Fibroblast of lung (primary cell): ENCODE measurements around the gene WASL. TPM values are rescaled to one million over a fixed set of nuclear protein-coding genes. Genes with fewer than 3 reads are reported as not detected.

ENCODE experiments used
- DNase-seq, 2 donors: peaks; one replicate each; pipeline versions ENCODE4 v3.0.0 to v3.0.0-alpha.2; 2010; ENCODE audit warnings: low read depth in 2 of 2
- H2AFZ ChIP-seq: 2 replicates; pipeline ENCODE4 v1.5.1; 2012; ENCODE audit warnings: low read length, control low read depth, inconsistent platforms
- H3K27ac ChIP-seq: 2 replicates; pipeline ENCODE4 v1.5.1; 2011; ENCODE audit warnings: low read length, control low read depth; ENCODE audit not compliant: insufficient read depth
- H3K27me3 ChIP-seq: 2 replicates; pipeline ENCODE4 v1.5.1; 2011; ENCODE audit warnings: mild to moderate bottlenecking, low read length; ENCODE audit not compliant: control insufficient read depth, insufficient read depth
- H3K36me3 ChIP-seq: 2 replicates; pipeline ENCODE4 v1.5.1; 2011; ENCODE audit warnings: low read length; ENCODE audit not compliant: control insufficient read depth, insufficient read depth
- H3K4me1 ChIP-seq: 2 replicates; pipeline ENCODE4 v1.5.1; 2011; ENCODE audit warnings: low read length; ENCODE audit not compliant: control insufficient read depth, insufficient read depth; ENCODE audit errors: extremely low read depth
- H3K4me2 ChIP-seq: 2 replicates; pipeline ENCODE4 v1.5.1; 2011; ENCODE audit warnings: low read length, control low read depth; ENCODE audit not compliant: insufficient read depth; ENCODE audit errors: extremely low read depth
- H3K4me3 ChIP-seq, 4 experiments: fragments of 200-600 bp in 1 of 4; sonication (generic) in 1 of 4; replicated peaks in 1 of 4; 2 replicates each; pipeline ENCODE4 v1.5.1; 2011 to 2016; ENCODE audit warnings: low read length in 4 of 4, low read depth in 3 of 4, mild to moderate bottlenecking in 3 of 4, control low read depth in 2 of 4, inconsistent platforms in 1 of 4, mixed read lengths in 1 of 4; ENCODE audit not compliant: insufficient read depth in 1 of 4; ENCODE audit errors: control extremely low read depth in 1 of 4
- H3K79me2 ChIP-seq: 2 replicates; pipeline ENCODE4 v1.5.1; 2012; ENCODE audit warnings: mild to moderate bottlenecking, low read length, inconsistent platforms; ENCODE audit not compliant: control insufficient read depth, insufficient read depth
- H3K9ac ChIP-seq: 2 replicates; pipeline ENCODE4 v1.5.1; 2011; ENCODE audit warnings: mild to moderate bottlenecking, low read length, control low read depth; ENCODE audit not compliant: insufficient read depth
- H3K9me3 ChIP-seq: 2 replicates; pipeline ENCODE4 v1.5.1; 2012; ENCODE audit warnings: low read depth, low read length; ENCODE audit not compliant: control insufficient read depth, insufficient read depth
- H4K20me1 ChIP-seq: 2 replicates; pipeline ENCODE4 v1.5.1; 2011; ENCODE audit warnings: low read length; ENCODE audit not compliant: control insufficient read depth, insufficient read depth; ENCODE audit errors: extremely low read depth
- EZH2 ChIP-seq: IDR thresholded peaks from 2 replicates; pipeline ENCODE4 v1.5.1; 2012; ENCODE audit warnings: low read length, control low read depth, mild to moderate bottlenecking; ENCODE audit errors: missing control alignments
- polyA plus RNA-seq, 2 donors: library from polyadenylated mRNA; depleted of rRNA in 1 of 2; stranded (reverse) in 1 of 2; unstranded in 1 of 2; fragments of >200 nt; gene quantifications; 2 replicates each; pipeline ENCODE4 v1.2.1, GENCODE V29; 2011 to 2012; ENCODE audit warnings: missing spikeins in 1 of 2
- total RNA-seq: library from RNA; depleted of rRNA; stranded (reverse); fragments of >200 nt; gene quantifications from 2 replicates; pipeline ENCODE4 v1.2.1, GENCODE V29; 2014
- TF ChIP-seq, protein P1 (sequence below), 2 donors: IDR thresholded peaks in 1 of 2; conservative IDR thresholded peaks in 1 of 2; 1 replicate in 1 of 2; 2 replicates in 1 of 2; pipeline ENCODE4 v1.5.1; 2011 to 2012; ENCODE audit warnings: low read length in 2 of 2, control low read depth in 1 of 2, inconsistent platforms in 1 of 2, low read depth in 1 of 2, mild to moderate bottlenecking in 1 of 2

WASL gene
- total and polyA plus RNA-seq, 2 donors (not counting 1 experiment from before 2014, with no cell fraction given): 15.4 to 21.0 TPM

DNA sequence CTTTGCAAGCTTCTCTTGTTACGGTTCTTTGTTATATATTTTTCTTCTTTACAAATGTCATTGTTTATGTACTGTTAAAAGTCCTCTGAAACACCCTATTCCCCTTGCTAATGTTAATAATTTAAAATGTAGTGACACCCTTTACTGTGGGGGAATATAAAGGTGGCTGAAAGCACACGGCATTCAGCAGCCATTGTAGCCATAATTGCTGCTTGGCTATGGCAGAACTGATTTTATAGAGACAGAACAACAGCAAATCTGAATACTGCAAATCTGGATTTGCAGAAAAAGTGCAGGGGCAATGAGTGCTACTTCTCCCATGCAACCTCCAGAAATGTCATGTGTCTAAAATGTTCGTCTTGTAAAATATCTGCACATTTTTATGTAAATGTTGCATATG lies 3.7 kb upstream of the WASL start:
- Histone ChIP-seq H3K4me3 (no peak overlapping the region), H3K36me3 (no peaks in the 10 kb centered on the region), H2AFZ (no peak overlapping the region), H3K9me3 (no peaks in the 10 kb centered on the region), H3K9ac (no peak overlapping the region), H3K27ac (no peak overlapping the region), H3K79me2 (peaks cover 7% of the 10 kb centered on the region), H3K27me3 (no peaks in the 10 kb centered on the region), H3K4me1 (no peaks in the 10 kb centered on the region), H3K4me2 (no peak overlapping the region), H4K20me1 (no peaks in the 10 kb centered on the region)
- no peak for DNase-seq
- TF ChIP-seq, protein P1, sequence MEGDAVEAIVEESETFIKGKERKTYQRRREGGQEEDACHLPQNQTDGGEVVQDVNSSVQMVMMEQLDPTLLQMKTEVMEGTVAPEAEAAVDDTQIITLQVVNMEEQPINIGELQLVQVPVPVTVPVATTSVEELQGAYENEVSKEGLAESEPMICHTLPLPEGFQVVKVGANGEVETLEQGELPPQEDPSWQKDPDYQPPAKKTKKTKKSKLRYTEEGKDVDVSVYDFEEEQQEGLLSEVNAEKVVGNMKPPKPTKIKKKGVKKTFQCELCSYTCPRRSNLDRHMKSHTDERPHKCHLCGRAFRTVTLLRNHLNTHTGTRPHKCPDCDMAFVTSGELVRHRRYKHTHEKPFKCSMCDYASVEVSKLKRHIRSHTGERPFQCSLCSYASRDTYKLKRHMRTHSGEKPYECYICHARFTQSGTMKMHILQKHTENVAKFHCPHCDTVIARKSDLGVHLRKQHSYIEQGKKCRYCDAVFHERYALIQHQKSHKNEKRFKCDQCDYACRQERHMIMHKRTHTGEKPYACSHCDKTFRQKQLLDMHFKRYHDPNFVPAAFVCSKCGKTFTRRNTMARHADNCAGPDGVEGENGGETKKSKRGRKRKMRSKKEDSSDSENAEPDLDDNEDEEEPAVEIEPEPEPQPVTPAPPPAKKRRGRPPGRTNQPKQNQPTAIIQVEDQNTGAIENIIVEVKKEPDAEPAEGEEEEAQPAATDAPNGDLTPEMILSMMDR (conservative IDR thresholded peaks at IDR 0.05 in 1 of 2, IDR thresholded peaks at IDR 0.05 in 1 of 2; ENCODE audit: low read depth in 1 of 2, low read length in 2 of 2): no peak
- no peak for TF ChIP-seq EZH2

DNA sequence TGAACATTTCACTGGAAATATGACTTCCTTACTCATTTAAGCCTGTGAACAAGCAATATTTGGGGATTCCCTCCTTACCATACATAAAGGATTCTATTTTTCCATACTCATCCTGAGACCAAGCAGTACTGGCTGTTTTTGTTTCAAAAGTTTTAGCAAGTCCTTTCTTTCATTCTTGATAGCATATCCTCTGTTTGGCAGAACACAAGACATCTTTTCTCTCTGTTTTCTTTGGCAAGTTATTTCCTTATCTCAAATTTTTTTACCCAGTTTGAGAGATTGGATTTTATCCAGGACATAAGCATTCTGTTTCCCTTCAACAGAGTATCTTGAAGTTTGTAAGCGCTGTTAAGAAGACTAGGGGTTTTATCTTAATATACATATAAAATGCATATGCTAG lies 3.0 kb upstream of the WASL start:
- peak; percentile 37 to 45 for DNase-seq
- H3K4me2 ChIP-seq: no peak overlapping the region
- no peak for TF ChIP-seq EZH2
- TF ChIP-seq, protein P1 (conservative IDR thresholded peaks at IDR 0.05 in 1 of 2, IDR thresholded peaks at IDR 0.05 in 1 of 2; ENCODE audit: low read depth in 1 of 2, low read length in 2 of 2): no peak

DNA sequence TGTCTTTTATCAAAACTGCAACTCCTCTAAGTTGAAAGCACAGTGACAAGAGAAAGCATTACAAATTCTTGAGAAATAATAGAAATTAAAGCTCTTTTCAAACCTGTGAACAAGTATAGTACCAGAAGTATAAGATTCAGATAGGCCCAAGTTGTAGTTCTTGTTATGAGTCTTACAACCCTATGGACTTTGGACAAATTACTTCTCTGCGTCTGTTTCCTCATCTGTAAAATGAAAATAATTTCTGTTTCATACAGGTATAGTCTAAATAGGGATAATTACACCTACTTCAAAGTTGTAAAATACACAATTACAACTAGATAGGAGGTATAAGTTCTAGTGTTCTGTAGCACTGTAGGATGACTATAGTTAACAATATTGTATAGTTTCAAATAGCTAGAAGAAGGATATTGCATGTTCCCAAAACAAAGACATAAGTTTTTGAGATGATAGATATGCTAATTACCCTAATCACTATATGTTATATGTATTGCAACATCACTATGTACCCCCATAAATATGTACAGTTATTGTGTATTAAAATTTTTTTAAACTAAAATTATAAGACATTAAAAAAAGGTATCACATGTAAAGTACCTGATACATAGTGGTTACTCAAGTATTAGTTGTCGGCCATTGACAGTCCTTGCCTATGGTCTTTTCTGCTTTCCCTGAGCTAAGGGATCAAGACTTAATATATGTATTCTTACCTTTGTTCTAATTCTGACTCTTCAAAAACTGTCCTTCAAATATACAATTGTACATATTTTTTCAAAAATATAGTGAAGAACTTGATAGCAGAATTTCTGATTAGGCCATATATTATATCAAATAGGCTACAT lies 1.8 kb upstream of the WASL start:
- Histone ChIP-seq H3K9ac (no peak overlapping the region), H3K79me2 (peaks cover 26% of the 10 kb centered on the region)

More for the DNA sequence above, 3.0 kb upstream of the WASL start:
- H3K4me1 ChIP-seq: no peaks in the 10 kb centered on the region
- H3K27me3 ChIP-seq: no peaks in the 10 kb centered on the region
- no peak overlapping the region for H3K27ac ChIP-seq
- H2AFZ ChIP-seq: no peak overlapping the region
- no peaks in the 10 kb centered on the region for H3K36me3 ChIP-seq
- H3K9me3 ChIP-seq: no peaks in the 10 kb centered on the region
- peaks cover 14% of the 10 kb centered on the region for H3K79me2 ChIP-seq
- H3K4me3 ChIP-seq: no peak overlapping the region
- H4K20me1 ChIP-seq: no peaks in the 10 kb centered on the region
- no peak overlapping the region for H3K9ac ChIP-seq

More for the DNA sequence above, 1.8 kb upstream of the WASL start:
- Histone ChIP-seq H3K9me3 (no peaks in the 10 kb centered on the region), H3K4me1 (no peaks in the 10 kb centered on the region), H3K27me3 (no peaks in the 10 kb centered on the region), H3K27ac (no peak overlapping the region), H3K4me2 (no peak overlapping the region), H3K36me3 (no peaks in the 10 kb centered on the region), H2AFZ (no peak overlapping the region), H4K20me1 (no peaks in the 10 kb centered on the region), H3K4me3 (peak overlapping the region in 2 of 4 experiments; percentile 90 to 92)
- no peak for TF ChIP-seq EZH2
- TF ChIP-seq, protein P1 (conservative IDR thresholded peaks at IDR 0.05 in 1 of 2, IDR thresholded peaks at IDR 0.05 in 1 of 2; ENCODE audit: low read depth in 1 of 2, low read length in 2 of 2): no peak
- no peak for DNase-seq
